ENCODE data around the gene NFKB1.

The NFKB1 gene

DNA sequence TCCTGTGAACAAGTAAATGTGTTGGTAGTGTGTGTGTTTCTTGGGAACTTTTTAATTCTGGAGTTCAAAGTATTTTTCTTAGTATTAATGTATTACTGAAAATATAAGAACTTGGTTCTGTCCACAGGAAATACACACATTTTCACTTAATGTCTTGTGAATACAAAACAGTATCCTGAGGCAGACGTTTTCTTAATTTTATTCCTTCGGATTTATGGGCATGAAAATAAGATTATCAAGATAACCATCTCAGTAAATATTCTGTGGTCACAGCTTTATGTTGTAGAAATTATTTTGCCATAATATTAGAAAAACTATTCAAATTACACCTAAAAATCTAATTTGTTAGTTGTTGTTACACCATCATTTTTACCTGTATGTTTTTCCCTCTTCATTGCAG is 29.8 kb downstream of the NFKB1 start:
- Histone ChIP-seq H3K27ac (ENCODE audit: low read depth, low read length) (no peak overlapping the region), H3K9ac (ENCODE audit: low read depth, low read length) (no peak overlapping the region), H3K4me3 (ENCODE audit: low read depth, low read length) (no peak overlapping the region), H3K36me3 (ENCODE audit: control insufficient read depth, insufficient read depth, low read length) (no peaks in the 10 kb centered on the region), H3K9me3 (ENCODE audit: control insufficient read depth, insufficient read depth, low read length) (no peaks in the 10 kb centered on the region), H3K4me1 (ENCODE audit: control insufficient read depth, insufficient read depth, low read length) (peaks cover 9% of the 10 kb centered on the region), H3K27me3 (ENCODE audit: control insufficient read depth, insufficient read depth, low read length) (no peaks in the 10 kb centered on the region)

DNA sequence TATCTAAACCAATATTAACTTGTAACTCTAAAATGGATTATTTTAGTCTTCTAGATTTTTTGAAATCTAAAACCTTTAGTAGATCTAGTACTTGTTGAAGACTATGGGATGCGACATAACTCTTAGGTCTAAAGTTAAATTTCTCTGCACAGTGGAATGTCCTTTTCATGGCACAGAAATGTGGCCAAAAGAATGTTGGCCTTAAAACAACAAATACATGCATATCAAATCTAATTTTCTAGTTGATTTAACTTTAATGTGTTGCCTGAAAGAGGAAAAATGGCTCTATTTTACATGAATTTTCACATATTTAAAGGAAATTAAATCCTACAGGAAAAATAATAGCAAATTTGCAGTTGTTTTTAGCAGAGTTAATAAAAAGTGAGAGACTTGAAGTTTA is 30.3 kb downstream of the NFKB1 start:
- Histone ChIP-seq H3K36me3 (ENCODE audit: control insufficient read depth, insufficient read depth, low read length) (no peaks in the 10 kb centered on the region), H3K9me3 (ENCODE audit: control insufficient read depth, insufficient read depth, low read length) (no peaks in the 10 kb centered on the region), H3K27me3 (ENCODE audit: control insufficient read depth, insufficient read depth, low read length) (no peaks in the 10 kb centered on the region), H3K4me1 (ENCODE audit: control insufficient read depth, insufficient read depth, low read length) (peaks cover 9% of the 10 kb centered on the region), H3K27ac (ENCODE audit: low read depth, low read length) (no peak overlapping the region), H3K9ac (ENCODE audit: low read depth, low read length) (no peak overlapping the region), H3K4me3 (ENCODE audit: low read depth, low read length) (no peak overlapping the region)

DNA sequence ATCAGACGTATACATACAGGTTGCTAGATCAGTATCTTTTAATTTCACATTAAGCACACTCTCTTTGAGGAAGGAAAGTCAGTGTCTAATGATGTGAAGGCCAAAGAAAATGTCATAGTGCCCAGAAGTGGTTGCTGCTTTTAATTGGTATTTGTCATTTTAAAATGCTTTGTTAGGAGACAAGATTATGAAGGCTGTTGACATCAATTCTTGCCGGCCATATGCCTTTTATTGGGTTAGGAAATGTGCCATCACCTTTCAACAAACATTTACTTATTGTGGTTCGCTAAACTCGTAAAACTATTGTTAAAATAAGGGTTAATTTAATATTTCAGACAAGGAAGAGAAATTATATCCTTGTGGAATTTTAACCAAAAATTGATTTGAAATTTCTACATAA is 32.2 kb downstream of the NFKB1 start:
- Histone ChIP-seq H3K9ac (ENCODE audit: low read depth, low read length) (no peak overlapping the region), H3K27me3 (ENCODE audit: control insufficient read depth, insufficient read depth, low read length) (no peaks in the 10 kb centered on the region), H3K36me3 (ENCODE audit: control insufficient read depth, insufficient read depth, low read length) (no peaks in the 10 kb centered on the region), H3K4me3 (ENCODE audit: low read depth, low read length) (no peak overlapping the region), H3K9me3 (ENCODE audit: control insufficient read depth, insufficient read depth, low read length) (no peaks in the 10 kb centered on the region), H3K4me1 (ENCODE audit: control insufficient read depth, insufficient read depth, low read length) (peaks cover 4% of the 10 kb centered on the region; the same call in 1 of the 2 replicates), H3K27ac (ENCODE audit: low read depth, low read length) (no peak overlapping the region)

DNA sequence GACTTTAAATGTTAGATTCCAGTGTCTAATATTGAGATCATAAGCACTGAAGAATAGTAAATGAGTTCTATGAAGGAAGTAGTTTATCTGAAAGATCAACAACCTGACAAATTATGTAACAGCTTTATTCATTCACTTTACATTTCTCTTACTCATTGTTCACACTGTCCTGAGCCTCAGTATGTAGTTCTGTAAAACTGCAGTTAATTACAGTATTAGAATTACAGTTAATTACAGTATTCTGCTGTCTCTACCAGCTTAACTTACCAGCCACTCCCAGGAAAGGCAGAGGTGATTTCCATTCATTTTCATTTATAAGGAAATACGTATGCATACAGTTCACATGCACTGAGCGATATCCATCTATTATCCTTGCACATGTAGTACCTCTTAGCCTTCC is 32.7 kb downstream of the NFKB1 start:
- Histone ChIP-seq H3K36me3 (ENCODE audit: control insufficient read depth, insufficient read depth, low read length) (no peaks in the 10 kb centered on the region), H3K9me3 (ENCODE audit: control insufficient read depth, insufficient read depth, low read length) (no peaks in the 10 kb centered on the region), H3K27me3 (ENCODE audit: control insufficient read depth, insufficient read depth, low read length) (no peaks in the 10 kb centered on the region), H3K4me1 (ENCODE audit: control insufficient read depth, insufficient read depth, low read length) (no peaks in the 10 kb centered on the region; the same call in 1 of the 2 replicates), H3K27ac (ENCODE audit: low read depth, low read length) (no peak overlapping the region), H3K4me3 (ENCODE audit: low read depth, low read length) (no peak overlapping the region), H3K9ac (ENCODE audit: low read depth, low read length) (no peak overlapping the region)

DNA sequence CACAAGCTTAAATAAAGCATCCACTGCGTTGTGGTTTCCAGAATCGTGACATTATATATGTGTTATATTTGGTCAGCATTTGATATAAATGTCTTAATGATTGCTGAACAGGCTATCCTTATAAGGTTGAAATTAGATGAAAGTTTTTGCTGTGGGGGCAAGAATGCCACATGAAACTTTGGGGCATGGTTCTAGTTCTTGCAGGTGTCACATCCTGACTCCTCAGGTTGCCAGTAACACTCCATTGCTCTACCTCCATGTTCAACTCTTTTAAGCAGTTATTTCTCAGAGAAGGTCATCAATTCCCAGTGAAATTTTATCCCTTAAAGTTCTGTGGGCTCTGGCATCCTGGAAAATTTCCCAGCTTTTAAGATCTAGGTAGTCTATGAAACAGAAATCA is 33.7 kb downstream of the NFKB1 start:
- H3K4me3 ChIP-seq (ENCODE audit: low read depth, low read length), result no peak overlapping the region
- H3K9ac ChIP-seq (ENCODE audit: low read depth, low read length), result no peak overlapping the region
- H3K27me3 ChIP-seq (ENCODE audit: control insufficient read depth, insufficient read depth, low read length), result no peaks in the 10 kb centered on the region
- H3K36me3 ChIP-seq (ENCODE audit: control insufficient read depth, insufficient read depth, low read length), result no peaks in the 10 kb centered on the region
- H3K9me3 ChIP-seq (ENCODE audit: control insufficient read depth, insufficient read depth, low read length), result no peaks in the 10 kb centered on the region
- no peak overlapping the region for H3K27ac ChIP-seq (ENCODE audit: low read depth, low read length)
- no peaks in the 10 kb centered on the region; the same call in 1 of the 2 replicates for H3K4me1 ChIP-seq (ENCODE audit: control insufficient read depth, insufficient read depth, low read length)

DNA sequence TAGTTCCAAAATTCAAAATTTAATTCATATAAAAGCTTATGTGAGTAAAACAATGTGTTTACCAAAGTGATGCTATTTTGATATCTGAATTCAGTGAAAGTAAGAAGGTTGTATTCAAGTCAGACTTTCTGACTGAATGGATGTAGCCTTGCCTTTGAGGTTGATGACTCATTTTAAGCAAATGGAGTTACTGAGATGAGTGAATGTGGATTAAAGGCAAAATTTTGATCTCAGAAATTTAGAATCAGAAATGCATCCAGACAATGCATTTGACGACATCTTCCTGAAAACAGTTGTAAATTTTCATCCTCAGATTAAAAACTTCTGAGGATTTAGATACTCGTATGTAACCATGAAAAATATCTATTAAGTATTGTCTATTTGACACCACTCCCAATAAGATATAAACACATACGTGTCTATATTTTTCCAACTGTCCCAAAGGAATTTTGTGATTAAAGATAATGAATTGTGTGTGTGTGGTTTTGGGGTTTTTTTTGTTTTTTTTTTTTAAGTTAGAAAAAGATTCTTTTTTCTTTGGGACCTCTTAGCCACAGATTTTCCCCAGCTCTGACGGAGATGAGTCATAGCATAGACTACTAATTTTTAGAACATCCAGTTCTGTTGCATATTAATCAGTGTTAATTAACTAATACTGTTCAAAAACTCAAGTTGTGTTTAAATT is 34.4 kb downstream of the NFKB1 start:
- H3K4me1 ChIP-seq (ENCODE audit: control insufficient read depth, insufficient read depth, low read length), result no peaks in the 10 kb centered on the region; the same call in 1 of the 2 replicates
- no peaks in the 10 kb centered on the region for H3K27me3 ChIP-seq (ENCODE audit: control insufficient read depth, insufficient read depth, low read length)
- H3K9me3 ChIP-seq (ENCODE audit: control insufficient read depth, insufficient read depth, low read length), result no peaks in the 10 kb centered on the region
- H3K27ac ChIP-seq (ENCODE audit: low read depth, low read length), result no peak overlapping the region
- no peaks in the 10 kb centered on the region for H3K36me3 ChIP-seq (ENCODE audit: control insufficient read depth, insufficient read depth, low read length)
- H3K9ac ChIP-seq (ENCODE audit: low read depth, low read length), result no peak overlapping the region
- no peak overlapping the region for H3K4me3 ChIP-seq (ENCODE audit: low read depth, low read length)

DNA sequence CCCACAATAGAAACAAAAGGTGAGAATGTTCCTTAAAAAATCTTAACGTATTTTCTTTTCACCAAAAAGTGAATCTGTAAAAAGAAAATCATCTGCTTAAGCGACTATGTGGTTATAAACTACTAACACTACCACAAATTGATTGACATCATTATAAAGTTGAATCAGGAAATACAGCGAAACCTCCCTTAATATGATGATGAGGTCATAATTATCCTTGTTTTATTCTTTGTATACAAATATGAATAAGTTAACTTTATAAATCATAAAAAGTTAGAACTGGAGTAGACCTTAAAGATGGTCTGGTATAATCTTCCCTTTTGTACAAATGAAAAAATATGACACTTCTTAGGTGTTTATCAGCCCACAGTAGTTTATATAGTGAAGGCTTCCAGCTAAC is 35.6 kb downstream of the NFKB1 start:
- H3K9me3 ChIP-seq (ENCODE audit: control insufficient read depth, insufficient read depth, low read length), result no peaks in the 10 kb centered on the region
- no peaks in the 10 kb centered on the region; the same call in 1 of the 2 replicates for H3K4me1 ChIP-seq (ENCODE audit: control insufficient read depth, insufficient read depth, low read length)
- no peak overlapping the region for H3K9ac ChIP-seq (ENCODE audit: low read depth, low read length)
- no peaks in the 10 kb centered on the region for H3K36me3 ChIP-seq (ENCODE audit: control insufficient read depth, insufficient read depth, low read length)
- no peak overlapping the region for H3K4me3 ChIP-seq (ENCODE audit: low read depth, low read length)
- H3K27me3 ChIP-seq (ENCODE audit: control insufficient read depth, insufficient read depth, low read length), result no peaks in the 10 kb centered on the region
- H3K27ac ChIP-seq (ENCODE audit: low read depth, low read length), result no peak overlapping the region

DNA sequence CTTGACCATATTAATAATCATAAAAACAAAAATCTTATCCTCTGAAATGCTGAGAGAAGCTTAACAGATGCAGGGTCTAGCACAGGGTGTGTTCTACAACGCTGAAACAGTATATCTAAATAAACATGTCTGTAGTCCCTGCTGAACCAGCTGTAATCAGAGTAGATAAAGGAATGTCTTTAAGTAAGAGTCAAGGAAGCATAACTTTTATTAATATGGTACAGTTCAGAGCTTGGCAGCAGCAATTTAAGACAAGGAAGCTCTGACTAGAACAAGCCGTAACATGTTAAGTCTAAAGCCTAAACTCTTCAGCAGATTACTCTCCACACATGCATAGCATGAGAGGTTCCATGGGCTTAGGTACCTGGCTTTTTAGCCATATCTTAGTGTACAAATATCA is 36.1 kb downstream of the NFKB1 start:
- Histone ChIP-seq H3K27ac (ENCODE audit: low read depth, low read length) (no peak overlapping the region), H3K36me3 (ENCODE audit: control insufficient read depth, insufficient read depth, low read length) (no peaks in the 10 kb centered on the region), H3K4me1 (ENCODE audit: control insufficient read depth, insufficient read depth, low read length) (no peaks in the 10 kb centered on the region; the same call in 1 of the 2 replicates), H3K9me3 (ENCODE audit: control insufficient read depth, insufficient read depth, low read length) (no peaks in the 10 kb centered on the region), H3K9ac (ENCODE audit: low read depth, low read length) (no peak overlapping the region), H3K27me3 (ENCODE audit: control insufficient read depth, insufficient read depth, low read length) (no peaks in the 10 kb centered on the region), H3K4me3 (ENCODE audit: low read depth, low read length) (no peak overlapping the region)

DNA sequence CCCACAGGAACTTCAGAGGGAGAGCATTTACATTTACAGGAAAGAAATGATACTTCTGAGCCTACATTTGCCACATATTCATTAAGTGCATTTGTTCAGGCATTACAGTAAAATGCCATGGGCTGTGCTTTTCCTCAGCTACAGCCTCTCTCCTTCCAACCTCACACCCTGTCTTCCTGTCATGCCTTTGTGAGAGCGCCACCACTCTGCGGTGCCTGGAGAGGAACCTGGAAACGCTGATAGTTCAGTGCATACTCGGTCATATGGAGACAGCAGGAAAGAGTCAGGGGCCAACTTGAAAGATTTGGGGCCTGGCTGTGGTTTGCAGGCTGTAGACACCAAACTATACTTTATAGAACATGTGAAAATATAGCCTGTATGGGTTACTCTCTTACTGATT is 40.5 kb downstream of the NFKB1 start:
- Histone ChIP-seq H3K27me3 (ENCODE audit: control insufficient read depth, insufficient read depth, low read length) (no peaks in the 10 kb centered on the region), H3K4me3 (ENCODE audit: low read depth, low read length) (no peak overlapping the region), H3K27ac (ENCODE audit: low read depth, low read length) (no peak overlapping the region), H3K36me3 (ENCODE audit: control insufficient read depth, insufficient read depth, low read length) (no peaks in the 10 kb centered on the region), H3K4me1 (ENCODE audit: control insufficient read depth, insufficient read depth, low read length) (no peaks in the 10 kb centered on the region), H3K9ac (ENCODE audit: low read depth, low read length) (no peak overlapping the region), H3K9me3 (ENCODE audit: control insufficient read depth, insufficient read depth, low read length) (no peaks in the 10 kb centered on the region)

DNA sequence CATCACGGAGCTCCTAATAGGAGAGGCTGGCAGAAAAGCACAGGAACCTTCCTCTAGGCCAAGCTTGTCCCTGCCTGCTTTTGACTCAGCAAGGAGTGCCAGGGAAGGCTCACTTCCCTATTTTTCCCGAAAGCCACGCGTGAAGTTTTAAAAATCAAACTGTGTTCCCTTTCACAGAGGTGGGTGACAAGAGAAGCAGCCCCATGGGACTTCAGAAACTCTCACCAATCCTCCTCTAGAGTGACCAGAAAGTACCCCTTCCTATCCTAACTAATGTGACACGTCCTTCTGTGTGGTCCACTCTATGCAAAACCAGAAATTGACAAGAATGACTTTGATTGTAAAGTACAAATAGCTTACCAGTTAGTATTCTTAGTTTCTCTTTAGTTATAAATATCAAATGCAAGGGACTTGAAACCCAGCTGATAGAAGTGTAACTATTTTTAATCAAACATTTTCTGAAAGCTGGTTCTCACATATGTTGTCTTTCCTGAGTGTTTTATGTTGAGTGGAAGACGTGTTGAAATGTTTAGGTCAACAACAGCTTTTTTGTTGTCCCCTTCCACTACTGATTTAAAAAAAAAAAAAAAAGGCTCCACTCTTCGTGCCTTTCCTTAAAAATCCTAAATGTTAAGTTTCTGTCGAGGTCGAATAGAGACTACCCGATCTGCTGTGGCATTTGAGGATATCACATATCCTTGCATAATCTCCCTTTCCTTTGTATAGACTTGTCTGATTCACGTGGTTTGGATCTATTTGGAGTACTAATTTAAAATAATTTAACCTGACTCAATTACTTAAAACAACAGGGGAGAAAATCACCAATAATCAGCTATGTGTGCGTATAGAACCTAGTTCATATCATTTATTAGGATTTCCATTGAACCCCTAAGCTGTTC is 42.1 kb downstream of the NFKB1 start:
- Histone ChIP-seq H3K9me3 (ENCODE audit: control insufficient read depth, insufficient read depth, low read length) (no peaks in the 10 kb centered on the region), H3K9ac (ENCODE audit: low read depth, low read length) (no peak overlapping the region), H3K4me1 (ENCODE audit: control insufficient read depth, insufficient read depth, low read length) (no peaks in the 10 kb centered on the region), H3K36me3 (ENCODE audit: control insufficient read depth, insufficient read depth, low read length) (no peaks in the 10 kb centered on the region), H3K27ac (ENCODE audit: low read depth, low read length) (no peak overlapping the region), H3K4me3 (ENCODE audit: low read depth, low read length) (no peak overlapping the region), H3K27me3 (ENCODE audit: control insufficient read depth, insufficient read depth, low read length) (no peaks in the 10 kb centered on the region)

DNA sequence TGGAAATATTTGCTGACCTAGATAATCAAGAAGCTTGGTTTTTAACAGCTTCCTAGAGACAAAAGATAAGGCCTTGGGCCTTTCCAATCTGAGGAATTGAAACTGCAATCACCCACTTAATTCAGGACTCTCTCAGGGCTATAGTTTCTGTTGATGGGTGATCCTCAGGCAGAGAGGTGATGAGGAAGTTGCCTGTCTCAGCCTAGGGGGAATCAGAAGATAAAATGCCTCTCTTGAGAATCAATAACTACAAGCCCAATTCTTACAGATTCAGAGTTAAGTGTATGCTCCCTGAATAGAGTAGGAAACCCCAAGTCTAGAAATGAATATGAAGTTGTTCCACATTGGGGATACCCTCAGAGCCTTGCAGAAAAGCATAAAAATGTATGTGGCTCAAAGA is 45.5 kb downstream of the NFKB1 start:
- H3K27ac ChIP-seq (ENCODE audit: low read depth, low read length), result no peak overlapping the region
- H3K9ac ChIP-seq (ENCODE audit: low read depth, low read length), result no peak overlapping the region
- H3K4me1 ChIP-seq (ENCODE audit: control insufficient read depth, insufficient read depth, low read length), result no peaks in the 10 kb centered on the region
- H3K36me3 ChIP-seq (ENCODE audit: control insufficient read depth, insufficient read depth, low read length), result no peaks in the 10 kb centered on the region
- H3K27me3 ChIP-seq (ENCODE audit: control insufficient read depth, insufficient read depth, low read length), result no peaks in the 10 kb centered on the region
- H3K9me3 ChIP-seq (ENCODE audit: control insufficient read depth, insufficient read depth, low read length), result no peaks in the 10 kb centered on the region
- H3K4me3 ChIP-seq (ENCODE audit: low read depth, low read length), result no peak overlapping the region

Measured in HUES48 (cell line).